Fibroblast of the conjunctiva (primary cell): ENCODE measurements around the gene TMEM101.
"Not testable (repeated sequence)": the region's sequence is repeated elsewhere in the genome, so short reads cannot be mapped to it uniquely, and the experiment has no call there.

Source experiments
- DNase-seq: peaks from one replicate; pipeline ENCODE4 v3.0.0-alpha.2; 2010; ENCODE audit warnings: low read depth

Gene TMEM101

GRCh38 chr17:44014437-44015172, at the start of gene TMEM101:
Gene TMEM101 (minus strand): TSS chr17:44014963. CDS start chr17:44014952, 11 bp downstream.
- peak; percentile 87 for DNase-seq

GRCh38 chr17:44063704-44064639, 49.2 kb upstream of the TMEM101 start:
- DNase-seq, result no peak

- DNase-seq, result no peak
These were observed 48.1 kb upstream of the TMEM101 start for GRCh38 chr17:44062871-44063270.

DNA sequence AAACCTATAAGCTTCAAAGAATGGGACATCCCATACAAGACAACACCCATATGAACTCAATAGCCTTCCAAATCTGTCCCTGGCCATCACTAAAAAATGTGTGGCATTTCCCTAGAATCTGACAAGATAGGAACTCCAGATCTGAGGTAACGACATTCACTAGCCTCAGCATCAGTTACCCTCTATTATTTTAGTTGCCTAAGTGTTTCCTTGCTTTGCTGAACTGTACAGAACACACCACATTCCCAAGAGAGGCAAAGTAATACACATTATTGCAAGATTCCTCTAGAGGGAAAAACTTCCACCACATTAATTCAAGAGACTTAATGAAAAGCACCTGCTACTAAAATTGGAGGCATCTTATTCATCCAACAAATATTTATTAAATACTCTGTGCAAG, 46.7 kb upstream of the TMEM101 start:
- DNase-seq, result peak; percentile 29

- no peak for DNase-seq
These were observed 44.5 kb upstream of the TMEM101 start for GRCh38 chr17:44059101-44059892.

DNA sequence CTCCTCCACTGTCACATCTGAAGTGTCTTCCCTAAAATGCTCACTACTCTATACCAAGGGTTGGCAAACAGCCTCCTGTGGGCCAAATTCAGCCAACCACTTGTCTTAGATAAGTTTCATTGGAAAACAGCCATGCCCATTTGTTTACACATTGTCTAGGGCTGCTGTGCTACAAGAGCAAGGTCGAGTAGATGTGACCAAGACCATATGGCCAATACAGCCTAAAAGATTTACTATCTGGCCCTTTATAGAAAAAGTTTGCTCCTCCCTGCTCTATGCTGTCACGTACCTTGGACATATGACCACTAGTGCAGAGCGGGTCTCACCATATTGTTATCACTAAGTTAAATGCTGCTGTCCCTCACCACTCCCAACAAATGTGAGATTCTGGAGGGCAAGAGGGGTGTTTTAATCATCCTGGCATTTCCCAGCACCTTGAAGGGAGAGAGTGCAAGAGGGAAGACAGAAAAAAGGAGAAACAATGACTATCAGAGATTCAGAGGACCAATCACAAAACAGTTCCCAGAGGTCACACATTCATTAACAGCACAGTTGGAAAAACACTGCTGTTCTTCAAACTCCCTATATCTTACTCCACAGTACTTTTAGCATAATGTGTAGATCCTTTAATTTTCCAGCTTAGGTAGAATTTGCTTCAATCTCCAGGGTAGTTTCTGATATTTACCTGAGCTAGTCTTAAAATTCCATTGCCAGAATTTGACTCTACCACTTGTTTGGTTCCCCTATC, 38.5 kb upstream of the TMEM101 start:
- no peak for DNase-seq

DNA sequence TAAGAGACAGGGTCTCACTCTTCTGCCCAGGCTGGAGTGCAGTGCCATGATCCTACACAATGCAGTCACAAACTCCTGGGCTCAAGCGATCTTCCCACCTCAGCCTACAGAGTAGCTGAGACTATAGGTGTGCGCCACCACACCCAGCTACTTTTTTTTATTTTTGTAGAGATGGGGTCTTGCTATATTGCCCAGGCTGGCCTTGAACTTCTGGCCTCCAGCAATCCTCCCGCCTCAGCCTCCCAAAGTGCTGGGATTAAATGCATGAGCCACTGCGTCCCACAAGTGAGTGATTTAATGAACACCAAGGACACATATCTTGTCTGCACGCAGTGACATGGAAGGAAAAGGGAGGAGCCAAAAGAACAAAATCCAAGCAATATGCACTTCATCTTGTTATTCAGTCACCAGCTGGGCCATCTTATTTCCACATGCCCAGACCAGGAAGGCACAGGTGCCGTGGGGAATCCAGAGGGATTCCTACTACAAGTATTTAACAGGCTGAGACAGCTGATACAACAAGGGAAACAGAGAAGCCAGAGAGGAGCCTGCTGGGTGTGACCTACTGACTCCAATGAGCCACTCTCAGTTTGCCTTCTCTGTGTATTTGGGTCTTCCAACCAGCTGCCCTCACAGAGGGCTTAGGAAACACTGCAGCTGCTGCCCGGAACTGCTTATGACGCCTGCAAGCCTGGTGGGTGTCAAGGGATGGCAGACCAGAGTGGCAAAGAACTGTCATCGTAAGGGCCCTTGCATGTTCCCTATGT, 34.7 kb upstream of the TMEM101 start:
- DNase-seq, result no peak

DNA sequence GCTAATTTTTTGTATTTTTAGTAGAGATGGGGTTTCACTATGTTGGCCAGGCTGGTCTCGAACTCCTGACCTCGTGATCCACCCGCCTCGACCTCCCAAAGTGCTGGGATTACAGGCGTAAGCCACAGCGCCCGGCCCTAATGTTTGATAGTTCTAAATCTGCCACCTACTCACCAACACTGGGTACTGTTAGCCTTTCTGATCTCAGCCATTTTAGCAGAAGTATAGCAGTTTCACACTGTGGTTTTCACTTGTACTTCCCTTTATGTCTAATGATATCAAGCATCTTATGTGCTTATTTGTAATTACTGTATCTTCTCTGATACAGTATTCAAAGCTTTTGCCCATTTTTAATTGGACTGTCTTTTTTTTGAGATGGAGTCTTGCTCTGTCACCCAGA, 32.1 kb upstream of the TMEM101 start:
- not testable (repeated sequence) for DNase-seq

GRCh38 chr17:44045486-44045885, 30.7 kb upstream of the TMEM101 start:
- DNase-seq, result no peak

- peak; percentile 39 for DNase-seq
These were observed 29.3 kb upstream of the TMEM101 start for GRCh38 chr17:44044071-44044470.

DNA sequence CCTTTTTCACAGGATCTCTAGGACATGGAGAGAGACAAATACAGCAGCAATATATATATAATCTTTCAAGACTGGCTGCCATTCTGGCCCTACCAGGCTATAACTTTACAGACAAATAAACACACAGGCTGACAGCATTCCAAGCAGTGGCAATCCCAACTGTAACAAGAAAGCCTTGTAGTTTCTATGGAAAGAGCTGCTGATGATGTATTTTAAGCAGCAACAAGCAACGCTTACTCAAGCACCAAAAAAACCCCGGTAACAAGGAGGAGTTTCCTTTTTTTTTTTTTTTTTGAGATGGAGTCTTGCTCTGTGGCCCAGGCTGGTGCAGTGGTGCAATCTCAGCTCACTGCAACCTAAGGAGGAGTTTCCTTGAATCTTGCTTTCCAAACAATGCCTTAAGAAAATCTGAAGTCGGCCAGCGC, 28.5 kb upstream of the TMEM101 start:
- peak; percentile 29 for DNase-seq

DNA sequence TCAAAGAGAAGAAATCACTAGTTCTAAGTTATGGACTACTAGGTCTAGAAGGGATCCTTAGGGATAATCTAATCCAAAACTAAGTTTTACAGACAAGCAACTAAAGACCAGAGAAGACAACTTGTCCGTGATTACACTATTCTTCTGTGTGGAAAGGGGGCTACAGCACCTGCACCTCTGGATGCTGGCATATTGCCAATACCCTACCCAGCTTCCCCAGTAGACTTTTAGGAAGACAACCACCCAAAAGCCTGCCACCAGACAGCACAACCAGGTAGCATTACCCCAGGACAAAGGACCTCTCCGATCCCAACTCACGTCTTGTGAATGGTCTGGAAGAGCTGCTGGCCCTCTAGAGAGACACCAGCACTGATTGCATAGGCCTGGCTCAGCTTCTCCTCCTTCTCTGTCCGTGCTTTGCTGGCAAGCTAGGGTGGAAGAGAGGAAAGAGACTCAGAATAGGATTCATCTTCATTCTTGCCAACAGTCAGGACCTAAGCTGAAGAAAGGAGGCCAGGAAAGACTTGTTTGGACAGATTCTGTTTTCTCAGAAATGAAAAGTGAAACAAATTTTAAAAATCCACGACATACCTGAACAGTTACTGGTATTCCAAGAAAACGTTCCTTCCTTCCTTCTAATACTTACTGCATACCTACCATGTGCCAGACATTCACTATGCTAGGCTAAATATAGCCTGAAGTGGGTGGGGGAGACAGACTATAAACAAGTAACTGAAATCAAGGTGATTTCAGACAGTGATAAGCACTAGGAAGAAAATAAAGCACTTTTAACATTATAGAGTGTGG, 25.3 kb upstream of the TMEM101 start:
- no peak for DNase-seq

DNA sequence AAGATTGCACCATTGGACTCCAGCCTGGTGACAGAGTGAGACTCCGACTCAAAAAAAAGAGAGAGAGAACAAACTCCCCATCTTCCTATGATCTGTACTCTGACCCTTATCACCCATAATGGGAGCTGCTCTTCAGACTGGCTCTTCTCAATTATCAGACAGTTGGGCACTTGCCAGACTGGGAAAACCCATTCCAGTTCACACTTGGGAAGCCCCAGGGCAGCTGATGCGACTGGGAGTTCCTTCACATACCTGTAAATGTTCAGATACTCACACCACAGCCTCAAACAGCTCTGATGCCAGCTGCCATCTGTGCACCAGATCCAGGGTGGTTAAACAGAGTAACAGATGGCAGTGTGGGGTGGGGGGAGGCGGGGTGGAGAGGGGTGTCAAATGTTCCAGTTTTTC, 23.8 kb upstream of the TMEM101 start:
- DNase-seq, result no peak

- no peak for DNase-seq
These were observed 22.7 kb upstream of the TMEM101 start for GRCh38 chr17:44037471-44037870.

GRCh38 chr17:44034688-44035087, 19.9 kb upstream of the TMEM101 start:
- not testable (repeated sequence) for DNase-seq

DNA sequence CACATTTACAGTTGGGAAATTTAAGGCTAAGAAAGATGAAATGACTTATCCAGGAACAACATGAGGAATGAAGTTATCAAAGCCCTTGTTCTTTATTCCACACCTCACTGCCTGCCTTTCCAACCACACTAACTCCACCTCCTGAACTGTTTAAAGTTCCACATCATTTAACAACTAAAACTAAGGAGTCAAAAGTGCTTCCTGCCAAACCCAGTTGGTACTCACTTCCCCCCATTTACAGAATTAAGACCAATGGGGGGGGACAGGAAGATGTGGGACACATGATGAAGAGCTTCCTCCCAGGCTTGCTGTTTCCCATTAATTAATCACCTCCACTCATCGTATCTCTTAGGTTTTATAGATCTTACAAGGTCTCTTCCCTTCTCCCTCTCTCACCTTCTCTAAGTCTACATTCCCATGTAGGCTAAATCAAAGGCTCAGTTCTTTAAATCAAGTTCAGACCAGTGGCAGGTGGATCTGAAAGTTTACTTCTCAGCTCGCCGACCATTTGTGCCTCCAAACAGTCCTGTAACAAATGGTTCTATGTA, 19.2 kb upstream of the TMEM101 start:
- no peak for DNase-seq

DNA sequence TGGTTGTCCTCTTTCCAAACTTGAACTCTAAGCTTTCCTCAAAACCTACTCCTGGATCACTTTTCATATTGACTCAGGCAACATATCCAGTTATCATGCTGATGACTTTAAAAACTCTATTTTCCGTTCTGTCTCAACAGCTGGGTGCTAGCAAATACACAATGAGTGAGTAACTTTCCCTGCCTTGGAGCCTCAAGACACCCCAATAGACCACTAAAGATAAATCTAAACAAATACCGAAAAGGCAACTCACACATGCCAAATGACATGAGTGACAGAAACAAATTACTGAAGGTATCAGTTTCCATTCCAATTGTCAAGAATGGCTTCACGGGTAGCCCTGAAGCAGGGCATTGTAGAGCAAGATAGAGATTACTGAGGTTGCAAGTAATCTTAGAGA, 15.7 kb upstream of the TMEM101 start:
- no peak for DNase-seq

DNA sequence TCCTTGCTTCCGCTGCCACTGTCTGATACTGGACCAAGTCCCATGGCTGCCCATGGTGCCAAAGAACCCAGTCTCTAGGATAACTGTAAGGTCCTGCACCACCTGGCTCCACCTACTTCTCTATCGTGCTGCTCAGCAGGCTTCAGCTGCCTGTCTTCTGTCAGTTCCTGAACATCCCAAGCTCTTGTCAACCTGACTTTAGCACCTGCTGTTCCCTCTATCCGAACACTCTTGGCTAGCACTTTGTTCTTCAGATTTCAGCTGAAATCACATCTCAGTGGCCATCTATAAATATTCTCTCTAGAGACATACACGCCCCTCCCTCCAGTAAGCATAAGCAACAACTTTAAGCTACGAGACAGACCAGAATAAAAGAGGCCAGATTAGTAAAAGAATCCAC, 15.0 kb upstream of the TMEM101 start:
- no peak for DNase-seq

DNA sequence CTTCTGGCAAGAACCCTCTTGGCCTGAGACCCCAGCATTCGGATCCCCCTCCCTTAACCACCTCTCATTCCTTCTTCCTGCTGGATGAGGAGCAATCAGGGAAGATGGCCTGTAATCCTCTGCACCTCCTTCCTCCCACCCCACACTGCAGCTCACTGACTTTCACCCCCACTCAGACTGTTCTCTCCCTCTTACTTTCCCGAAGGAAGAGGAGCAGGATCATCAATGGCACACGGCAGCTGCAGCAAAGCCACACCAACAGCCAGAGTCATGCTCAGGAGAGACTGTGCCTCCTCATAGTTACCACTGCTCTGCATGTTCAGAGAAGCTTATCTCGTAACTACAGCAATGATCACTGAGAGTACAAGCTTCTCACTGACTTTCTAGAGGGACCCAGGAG, 10.1 kb upstream of the TMEM101 start:
- DNase-seq, result no peak

- DNase-seq, result no peak
These were observed 9.5 kb upstream of the TMEM101 start for GRCh38 chr17:44024271-44024663.
